Measurements from ENCODE around the gene BIRC3.

GRCh38 chr11:102313238-102313940 is 3.9 kb upstream of the BIRC3 start:
- TF ChIP-seq CTCF (IDR thresholded peaks at IDR 0.05) (no peak), POLR2A (IDR thresholded peaks at IDR 0.05) (no peak)
